GM18517 (cell line): ENCODE data around the gene LRFN3.
"Not testable (repeated sequence)": the region's sequence is repeated elsewhere in the genome, so short reads cannot be mapped to it uniquely, and the experiment has no call there.

Source experiments
- ATAC-seq: cut with Tn5 transposase; IDR thresholded peaks from one replicate; pipeline ENCODE4 v1.9.1; 2021; ENCODE audit warnings: mild to moderate bottlenecking, moderate library complexity; ENCODE audit not compliant: unreplicated experiment

The LRFN3 gene

DNA sequence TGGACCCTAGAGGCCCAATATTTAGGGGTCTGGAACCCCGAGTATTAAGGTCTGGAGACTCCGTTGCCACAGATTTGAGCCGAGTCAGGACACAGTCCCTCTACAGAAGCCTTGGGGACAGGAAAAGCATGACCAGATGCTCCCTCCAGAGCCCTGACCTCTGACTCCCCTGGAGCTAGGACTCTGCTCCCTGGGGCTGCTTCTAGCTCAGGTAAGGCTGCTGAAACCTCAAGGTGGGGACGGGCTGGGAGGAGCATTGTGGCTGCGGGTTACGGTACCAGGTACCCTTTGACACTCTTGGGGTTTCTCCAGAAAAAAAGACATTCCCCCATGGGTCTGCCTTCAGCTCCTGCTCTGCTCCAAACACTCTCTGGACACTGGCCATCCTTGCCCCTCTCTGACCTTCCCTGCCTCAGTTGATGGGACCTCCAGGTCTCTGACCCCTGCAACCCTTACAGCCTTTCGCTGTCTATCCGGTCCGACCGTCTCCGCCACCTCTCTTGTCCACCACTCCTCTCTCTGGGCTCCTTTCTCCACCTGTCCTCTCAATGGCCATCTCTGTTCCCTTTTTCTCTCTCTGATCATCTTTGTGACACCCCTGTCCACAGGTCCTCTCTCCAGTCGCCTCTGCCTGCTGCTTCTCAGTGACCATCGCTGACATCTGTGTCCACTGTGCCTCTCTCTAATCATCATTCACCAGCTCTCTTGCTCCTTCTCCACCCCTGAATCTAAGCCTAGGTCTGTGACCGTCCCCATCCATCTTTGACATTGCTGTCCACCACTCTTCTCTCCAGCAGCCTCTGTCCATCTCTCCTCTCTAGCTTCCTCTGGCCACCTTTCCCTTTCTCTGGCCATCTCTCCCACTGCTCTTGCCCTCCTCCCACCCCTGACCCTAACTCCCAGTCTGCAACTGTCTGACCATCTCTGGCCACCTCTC is 1.4 kb downstream of the LRFN3 start:
- ATAC-seq: no peak

DNA sequence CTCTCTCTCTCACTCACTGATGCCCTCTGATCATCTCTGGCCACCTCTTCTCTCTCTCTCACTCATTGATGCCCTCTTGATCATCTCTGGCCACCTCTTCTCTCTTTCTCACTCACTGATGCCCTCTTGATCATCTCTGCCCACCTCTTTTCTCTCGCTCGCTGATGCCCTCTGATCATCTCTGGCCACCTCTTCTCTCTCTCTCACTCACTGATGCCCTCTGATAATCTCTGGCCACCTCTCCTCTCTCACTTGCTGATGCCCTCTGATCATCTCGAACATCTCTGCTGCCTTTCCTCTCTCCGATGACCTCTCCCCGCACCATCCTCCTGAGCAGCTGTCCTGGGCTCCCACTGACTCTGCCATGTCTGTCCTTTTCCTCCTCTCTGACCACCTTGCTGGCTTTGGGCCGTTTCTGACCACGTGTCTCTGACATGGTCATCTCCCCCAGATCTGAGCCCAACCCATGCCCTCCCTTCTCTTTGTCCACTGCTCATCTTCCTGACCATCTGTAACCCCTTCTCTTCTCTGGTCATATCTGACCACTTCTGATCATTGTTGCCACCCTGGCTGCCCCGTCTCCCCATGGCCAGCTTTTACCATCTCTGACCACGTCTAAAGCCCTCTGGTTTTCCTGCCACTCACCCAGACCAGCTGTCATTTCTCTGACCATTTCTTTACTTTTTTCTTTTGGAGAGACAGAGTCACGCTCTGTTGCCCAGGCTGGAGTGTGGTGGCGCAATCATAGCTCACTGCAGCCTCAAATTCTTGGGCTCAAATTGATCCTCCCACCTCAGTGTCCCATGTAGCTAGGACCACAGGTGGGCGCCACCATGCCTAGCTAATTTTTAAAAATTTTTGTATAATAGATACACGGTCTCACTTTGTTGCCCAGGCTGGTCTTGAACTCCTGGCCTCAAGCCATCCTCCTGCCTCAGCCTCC is 2.4 kb downstream of the LRFN3 start:
- no peak for ATAC-seq

DNA sequence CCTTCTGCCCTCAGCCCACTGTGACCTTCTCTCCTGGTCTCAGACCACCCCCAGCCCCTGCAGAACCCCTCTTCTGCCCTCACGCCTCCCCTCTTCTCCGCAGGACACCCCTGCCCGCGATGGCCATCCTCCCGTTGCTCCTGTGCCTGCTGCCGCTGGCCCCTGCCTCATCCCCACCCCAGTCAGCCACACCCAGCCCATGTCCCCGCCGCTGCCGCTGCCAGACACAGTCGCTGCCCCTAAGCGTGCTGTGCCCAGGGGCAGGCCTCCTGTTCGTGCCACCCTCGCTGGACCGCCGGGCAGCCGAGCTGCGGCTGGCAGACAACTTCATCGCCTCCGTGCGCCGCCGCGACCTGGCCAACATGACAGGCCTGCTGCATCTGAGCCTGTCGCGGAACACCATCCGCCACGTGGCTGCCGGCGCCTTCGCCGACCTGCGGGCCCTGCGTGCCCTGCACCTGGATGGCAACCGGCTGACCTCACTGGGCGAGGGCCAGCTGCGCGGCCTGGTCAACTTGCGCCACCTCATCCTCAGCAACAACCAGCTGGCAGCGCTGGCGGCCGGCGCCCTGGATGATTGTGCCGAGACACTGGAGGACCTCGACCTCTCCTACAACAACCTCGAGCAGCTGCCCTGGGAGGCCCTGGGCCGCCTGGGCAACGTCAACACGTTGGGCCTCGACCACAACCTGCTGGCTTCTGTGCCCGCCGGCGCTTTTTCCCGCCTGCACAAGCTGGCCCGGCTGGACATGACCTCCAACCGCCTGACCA is 3.3 kb downstream of the LRFN3 start:
- ATAC-seq: no peak

DNA sequence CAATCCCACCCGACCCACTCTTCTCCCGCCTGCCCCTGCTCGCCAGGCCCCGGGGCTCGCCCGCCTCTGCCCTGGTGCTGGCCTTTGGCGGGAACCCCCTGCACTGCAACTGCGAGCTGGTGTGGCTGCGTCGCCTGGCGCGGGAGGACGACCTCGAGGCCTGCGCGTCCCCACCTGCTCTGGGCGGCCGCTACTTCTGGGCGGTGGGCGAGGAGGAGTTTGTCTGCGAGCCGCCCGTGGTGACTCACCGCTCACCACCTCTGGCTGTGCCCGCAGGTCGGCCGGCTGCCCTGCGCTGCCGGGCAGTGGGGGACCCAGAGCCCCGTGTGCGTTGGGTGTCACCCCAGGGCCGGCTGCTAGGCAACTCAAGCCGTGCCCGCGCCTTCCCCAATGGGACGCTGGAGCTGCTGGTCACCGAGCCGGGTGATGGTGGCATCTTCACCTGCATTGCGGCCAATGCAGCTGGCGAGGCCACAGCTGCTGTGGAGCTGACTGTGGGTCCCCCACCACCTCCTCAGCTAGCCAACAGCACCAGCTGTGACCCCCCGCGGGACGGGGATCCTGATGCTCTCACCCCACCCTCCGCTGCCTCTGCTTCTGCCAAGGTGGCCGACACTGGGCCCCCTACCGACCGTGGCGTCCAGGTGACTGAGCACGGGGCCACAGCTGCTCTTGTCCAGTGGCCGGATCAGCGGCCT is 4.1 kb downstream of the LRFN3 start:
- no peak for ATAC-seq

DNA sequence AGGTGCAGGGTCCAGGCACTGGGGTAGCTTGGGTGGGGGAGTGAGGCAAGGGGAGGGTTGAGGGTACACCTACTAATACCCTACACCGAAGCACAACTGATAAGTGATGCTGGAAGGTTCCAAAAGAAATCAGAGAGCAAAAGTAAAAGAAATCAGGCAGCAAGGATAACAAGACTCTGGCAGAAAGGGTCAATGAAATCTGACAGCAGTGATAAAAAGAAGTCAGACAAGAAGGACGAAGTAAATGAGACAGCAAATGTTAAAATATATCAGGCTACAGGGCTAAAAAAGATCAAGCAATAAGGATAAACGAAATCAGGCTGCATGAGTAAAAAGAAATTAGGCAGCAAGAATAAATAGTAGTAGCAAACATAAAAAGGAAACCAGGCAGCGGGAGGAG is 4.7 kb downstream of the LRFN3 start:
- no peak for ATAC-seq

DNA sequence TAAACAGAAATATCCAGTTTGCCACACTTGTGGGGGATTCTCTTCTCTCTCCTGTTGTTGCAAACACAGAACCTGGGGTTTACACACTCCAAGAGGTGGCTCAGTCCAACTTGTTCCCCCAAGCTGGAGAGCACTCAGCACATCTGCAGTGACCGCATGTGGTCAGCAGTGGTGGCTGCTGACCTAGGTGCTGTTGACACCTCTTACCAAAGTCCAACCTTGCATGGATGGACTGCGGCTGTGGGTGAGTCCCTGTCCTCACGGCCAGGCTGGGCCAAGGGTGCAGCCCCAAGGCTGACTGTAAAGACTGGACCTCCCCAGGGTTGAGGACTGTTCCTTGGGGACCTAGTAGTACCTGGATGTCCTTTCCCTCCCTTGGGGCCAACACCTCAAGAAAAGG is 6.1 kb downstream of the LRFN3 start:
- no peak for ATAC-seq

DNA sequence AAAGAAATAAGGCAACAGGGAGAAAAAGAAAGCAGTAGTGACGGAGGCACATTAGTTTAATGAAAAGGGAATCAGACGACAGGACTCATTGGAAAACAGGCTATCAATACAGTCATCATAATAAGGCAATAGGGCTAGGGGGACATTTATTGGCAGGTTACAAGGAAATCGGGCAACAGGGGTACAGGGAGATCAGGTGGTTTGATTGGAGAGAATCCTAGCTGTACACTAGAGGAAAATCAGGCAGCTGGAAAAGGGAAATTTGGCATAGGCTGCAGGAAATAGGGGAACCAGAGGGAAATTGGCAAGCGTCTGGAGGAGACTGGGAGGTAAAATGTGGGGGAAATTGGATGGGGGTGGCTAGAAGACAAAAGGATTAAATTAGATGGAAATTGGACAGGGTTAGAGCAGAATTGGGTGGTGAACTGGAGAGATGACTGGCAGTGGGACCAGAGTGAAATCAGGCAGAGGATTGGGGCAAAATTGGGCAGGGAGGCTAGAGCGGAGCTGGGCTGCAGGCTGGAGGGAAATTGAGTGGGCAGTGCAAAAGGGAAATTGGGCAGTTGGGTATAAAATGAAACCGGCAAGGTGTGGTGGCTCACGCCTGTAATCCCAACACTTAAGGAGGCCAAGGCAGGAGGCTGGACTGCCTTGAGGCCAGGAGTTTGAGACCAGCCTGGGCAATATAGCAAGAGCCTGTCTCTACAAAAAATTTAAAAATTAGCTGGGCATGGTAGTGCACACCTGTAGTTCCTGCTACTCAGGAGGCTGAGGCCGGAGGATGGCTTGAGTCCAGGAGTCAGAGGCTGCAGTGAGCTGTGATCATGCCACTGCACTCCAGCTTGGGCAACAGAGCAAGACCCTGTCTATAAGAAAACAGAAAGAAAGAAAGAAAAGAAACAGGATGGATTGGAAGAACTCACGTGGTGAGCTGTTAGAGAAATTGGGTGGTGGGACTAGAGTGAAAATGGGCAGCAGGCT is 7.4 kb downstream of the LRFN3 start:
- ATAC-seq: no peak

DNA sequence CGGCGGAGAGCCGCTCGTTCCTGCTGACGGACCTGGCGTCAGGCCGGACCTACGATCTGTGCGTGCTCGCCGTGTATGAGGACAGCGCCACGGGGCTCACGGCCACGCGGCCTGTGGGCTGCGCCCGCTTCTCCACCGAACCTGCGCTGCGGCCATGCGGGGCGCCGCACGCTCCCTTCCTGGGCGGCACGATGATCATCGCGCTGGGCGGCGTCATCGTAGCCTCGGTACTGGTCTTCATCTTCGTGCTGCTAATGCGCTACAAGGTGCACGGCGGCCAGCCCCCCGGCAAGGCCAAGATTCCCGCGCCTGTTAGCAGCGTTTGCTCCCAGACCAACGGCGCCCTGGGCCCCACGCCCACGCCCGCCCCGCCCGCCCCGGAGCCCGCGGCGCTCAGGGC is 8.4 kb downstream of the LRFN3 start:
- no peak for ATAC-seq

DNA sequence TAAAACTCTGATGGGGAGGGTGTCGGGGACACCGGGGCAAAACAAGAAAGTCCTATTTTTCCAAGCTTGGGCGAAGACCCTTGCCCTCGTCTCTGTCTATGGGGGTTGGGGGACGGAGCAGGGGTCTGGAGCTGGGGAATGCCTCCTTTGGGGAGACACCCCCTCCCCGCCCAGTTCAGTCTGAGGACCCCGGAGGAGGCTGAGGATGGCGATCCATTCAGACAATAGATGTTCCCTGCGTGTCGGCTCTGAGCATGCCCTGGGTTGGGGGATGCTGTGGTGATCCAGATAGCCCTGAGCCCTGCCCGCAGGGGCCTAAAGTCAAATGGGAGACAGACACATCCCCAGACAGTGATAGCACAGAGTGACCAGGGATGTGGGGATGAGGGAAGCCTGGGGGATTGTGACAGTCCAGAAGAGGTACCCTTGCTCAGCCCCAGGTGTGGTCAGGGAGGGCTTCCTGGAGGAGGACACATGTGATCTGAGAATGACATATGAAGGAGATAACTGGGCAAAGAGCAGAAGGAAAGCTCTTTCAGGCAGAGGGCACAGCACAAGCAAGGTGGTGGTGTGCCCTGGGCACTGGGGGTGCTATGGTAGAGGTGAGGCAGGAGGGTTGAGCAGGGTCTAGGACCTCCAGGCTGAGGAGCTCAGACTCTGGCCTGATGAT is 9.1 kb downstream of the LRFN3 start:
- ATAC-seq: no peak

DNA sequence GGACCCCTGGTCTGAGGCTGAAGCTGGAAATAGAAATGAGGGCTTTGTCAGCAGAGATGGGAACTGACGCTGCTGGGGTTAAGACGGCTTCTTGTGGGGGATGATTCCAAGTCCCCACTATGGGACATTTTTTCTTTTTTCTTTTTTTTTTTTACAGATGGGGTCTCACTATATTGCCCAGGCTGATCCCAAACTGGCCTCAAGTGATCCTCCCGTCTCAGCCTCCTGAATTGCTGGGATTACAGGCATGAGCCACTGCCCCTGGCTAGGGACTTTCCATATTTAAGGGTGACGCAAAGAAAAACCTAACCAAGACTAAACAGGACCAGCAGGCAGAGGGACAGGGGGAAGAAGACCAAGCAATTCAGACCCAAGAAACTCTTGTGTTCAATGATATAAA is 10.0 kb downstream of the LRFN3 start:
- no peak for ATAC-seq

DNA sequence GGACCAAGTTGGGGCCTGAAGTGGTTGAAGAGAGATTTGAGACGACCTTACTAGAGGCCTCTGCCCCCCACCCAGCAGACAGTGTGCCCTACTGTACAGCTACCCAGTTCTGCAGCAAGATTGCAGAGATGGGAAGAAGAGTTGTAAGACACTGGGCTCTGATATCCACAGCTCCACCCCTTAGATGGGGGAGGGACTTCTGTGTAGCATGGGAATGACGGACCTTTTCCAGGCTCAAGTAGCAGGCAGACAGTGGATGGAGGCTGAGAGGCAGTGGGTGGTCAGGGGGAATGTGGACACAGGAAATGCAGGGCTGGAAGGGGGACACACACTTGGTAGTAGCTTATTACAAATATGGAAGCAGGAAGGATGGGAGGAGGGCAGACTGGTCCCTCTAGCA is 13.0 kb downstream of the LRFN3 start:
- ATAC-seq: no peak

DNA sequence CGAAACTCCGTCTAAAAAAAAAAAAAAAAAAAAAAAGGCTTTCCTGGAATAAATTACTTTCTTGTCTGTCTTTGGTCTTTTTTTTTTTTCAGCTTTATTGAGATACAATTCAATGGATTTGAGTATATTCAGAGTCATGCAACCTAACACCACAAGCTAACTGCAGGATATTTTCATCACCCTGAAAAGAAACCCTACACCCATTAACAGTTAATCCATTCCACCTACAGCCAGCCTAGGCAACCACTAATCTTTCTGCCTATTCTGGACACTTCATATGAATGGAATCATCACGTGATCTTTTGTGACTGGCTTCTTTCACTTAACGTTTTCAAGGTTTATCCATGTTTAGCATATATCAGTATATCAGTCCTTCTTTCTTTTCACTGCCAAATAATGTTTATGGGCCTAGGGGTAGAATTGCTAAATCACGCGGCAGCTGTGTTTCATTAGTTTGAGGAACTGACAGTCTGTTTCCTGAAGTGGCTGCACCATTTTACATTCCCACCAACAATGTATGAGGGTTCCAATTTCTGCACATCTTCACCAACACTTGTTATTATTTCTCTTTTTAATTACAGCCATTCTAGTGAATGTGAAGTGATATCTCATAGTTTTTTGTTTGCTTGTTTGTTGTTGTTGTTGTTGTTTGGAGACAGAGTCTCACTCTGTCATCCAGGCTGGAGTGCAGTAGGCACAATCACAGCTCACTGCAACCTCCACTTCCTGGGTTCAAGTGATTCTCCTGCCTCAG is 19.9 kb downstream of the LRFN3 start:
- ATAC-seq: no peak

DNA sequence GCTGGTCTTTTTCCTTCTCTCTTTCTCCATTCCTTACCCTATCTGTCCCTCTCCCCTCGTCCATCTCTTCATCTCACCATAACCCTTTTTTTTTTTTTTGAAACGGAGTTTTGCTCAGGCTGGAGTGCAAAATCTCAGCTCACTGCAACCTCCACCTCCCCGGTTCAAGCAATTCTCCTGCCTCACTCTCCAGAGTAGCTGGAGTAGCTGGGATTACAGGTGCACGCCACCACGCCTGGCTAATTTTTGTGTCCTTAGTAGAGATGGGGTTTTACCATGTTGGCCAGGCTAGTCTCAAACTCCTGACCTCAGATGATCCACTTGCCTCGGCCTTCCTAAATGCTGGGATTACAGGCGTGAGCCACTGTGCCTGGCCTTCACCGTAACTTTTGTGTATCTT is 21.2 kb downstream of the LRFN3 start:
- ATAC-seq: not testable (repeated sequence)

DNA sequence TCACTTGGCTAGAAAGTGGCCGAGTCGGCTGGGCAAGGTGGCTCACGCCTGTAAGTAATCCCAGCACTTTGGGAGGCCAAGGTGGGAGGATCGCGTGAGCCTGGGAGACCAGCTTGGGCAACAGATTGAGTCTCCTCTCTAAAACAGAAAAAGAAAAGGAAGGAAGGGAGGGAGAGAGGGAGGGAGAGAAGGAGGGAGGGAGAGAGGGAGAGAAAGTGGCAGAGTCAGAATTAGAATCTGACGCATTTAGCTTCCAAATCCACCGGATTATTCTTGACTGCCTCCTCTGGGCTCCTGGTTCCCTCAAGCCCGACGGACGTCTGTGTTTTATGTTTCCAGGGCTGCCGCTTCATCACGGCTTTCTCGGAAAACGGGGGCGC is 22.5 kb downstream of the LRFN3 start:
- no peak for ATAC-seq

DNA sequence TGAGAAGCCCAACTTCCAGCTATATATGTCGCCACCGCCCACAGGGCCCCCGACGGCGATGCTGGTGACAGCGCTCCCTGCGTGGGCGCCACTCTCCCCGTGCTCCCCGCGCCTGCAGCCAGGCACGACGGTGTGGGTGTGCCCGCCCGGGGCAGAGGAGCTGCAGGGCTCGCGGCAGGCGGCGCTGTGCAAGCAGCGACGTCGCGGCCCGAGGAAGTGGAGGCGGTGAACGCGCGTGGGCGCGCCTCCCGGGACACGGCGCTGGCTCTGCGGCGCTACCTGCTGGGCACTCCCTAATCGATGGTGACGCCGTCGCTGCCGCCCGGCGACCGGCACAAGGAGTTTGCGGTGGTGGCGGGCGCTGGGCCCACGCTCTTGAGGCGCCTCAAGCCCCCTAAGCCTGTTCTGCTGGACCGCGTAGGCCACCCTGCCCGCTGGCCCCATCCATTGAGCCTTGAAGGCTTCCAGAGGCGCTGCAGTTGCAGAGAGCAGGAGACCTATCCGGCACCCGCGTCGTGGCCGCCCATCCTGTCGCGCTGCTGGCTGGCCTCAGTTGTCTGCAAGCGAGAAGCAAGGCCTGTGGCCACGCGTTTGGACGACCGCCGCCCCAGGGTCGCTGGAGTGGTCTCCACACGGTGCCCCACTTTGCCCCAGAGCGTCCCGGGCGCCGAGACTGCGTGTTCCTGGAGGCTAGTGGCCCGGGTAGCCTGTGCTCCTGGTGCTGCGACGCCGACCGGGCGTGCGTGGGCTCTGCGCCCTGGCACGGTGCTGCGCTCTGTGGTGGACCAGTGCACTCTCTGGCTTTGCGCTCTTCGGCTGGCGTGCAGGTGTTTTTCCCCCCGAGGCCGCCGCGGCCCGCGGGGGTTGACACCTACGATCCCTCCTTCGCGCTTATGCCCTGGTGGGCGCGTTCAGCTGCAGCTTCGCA is 23.1 kb downstream of the LRFN3 start:
- no peak for ATAC-seq

DNA sequence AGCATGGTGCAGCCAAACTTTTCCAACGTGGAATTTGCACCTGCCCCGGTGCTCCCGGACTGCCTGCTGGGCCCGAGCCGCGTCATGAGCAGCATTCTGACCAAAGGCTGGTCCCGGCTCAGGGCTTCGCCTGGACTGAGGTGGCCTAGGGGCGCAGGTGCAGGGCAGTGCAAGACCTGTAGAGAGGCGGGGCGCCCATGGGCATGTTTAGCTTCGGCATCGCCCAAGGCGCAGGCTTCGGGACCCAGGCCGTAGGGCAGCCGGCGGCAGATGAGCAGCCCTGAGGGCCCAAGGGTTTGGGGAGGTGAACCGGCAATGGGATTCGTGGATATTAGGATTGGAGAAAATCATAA is 23.8 kb downstream of the LRFN3 start:
- ATAC-seq: no peak

DNA sequence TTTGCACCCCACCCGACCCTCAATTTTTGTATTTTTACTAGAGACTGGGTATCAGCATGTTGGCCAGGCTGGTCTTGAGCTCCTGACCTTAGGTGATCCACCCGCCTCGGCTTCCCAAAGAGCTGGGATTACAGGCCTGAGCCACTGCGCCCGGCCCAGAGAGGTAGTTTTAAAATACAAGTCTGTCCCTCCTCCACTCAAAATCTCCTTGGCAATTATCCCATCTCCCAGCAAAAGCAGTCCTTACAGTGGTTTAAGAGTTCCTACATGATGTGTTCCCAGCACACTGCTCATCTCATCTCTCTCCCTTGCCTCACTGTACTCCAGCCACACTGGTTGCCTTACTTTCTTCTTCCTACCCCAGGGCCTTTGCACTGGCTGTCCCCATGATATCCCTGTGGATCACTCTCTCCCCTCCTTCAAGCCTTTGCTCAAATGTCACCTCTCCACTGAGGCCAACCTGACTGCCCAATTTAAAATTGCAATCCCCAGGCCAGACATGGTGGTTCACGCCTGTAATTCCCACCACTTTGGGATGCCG is 24.3 kb downstream of the LRFN3 start:
- no peak for ATAC-seq
